HG03060 (cell line): ENCODE measurements around the gene GABBR2.
"Not testable (repeated sequence)": the region's sequence is repeated elsewhere in the genome, so short reads cannot be mapped to it uniquely, and the experiment has no call there.

Experiments used
- ATAC-seq: cut with Tn5 transposase; IDR thresholded peaks from one replicate; pipeline ENCODE4 v1.9.1; 2021; ENCODE audit warnings: low read depth, moderate number of reproducible peaks; ENCODE audit not compliant: unreplicated experiment

The GABBR2 gene

DNA sequence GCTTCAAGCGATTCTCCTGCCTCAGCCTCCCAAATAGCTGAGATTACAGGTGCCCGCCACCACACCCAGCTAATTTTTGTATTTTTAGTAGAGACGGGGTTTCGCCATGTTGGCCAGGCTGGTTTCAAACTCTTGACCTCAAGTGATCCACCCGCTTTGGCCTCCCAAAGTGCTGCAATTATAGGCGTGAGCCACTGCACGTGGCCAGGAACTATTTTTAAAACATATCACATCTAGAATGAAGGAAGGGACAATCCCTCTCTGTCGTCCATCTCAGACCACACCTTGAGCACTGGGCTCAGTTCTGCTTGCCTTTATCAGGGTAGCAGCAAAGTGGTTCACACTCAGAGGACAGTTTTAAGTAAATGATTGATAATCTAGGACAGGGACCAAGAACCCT, 207.5 kb downstream of the GABBR2 start:
- ATAC-seq, result not testable (repeated sequence)

DNA sequence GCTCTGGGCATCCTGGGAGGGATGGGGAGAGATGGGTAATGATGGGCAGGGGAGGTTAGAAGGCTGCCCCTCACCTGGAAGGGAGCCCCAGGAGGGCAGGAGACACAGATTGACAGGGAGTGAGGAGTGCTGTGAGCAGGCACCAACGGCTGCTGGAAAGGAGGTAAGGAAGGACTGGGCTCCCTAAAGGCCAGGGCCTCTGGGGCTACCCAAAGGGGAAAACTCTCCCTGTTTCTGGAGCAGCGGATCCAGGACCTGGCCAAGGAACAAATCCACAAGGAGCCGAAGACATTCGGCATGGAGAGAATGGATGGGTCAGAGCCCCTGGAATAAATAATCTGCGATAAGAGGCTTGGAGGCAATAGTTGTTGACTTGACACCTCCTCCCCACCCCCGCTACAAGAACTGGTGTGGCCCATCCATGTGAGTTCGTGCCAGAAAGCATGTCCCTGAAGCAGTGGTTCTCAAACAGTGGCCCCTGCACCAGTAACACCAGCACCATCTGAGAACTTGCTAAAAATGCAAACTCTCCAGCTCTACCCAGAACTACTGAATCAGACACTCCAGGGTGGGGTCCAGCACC, 208.3 kb downstream of the GABBR2 start:
- no peak for ATAC-seq

DNA sequence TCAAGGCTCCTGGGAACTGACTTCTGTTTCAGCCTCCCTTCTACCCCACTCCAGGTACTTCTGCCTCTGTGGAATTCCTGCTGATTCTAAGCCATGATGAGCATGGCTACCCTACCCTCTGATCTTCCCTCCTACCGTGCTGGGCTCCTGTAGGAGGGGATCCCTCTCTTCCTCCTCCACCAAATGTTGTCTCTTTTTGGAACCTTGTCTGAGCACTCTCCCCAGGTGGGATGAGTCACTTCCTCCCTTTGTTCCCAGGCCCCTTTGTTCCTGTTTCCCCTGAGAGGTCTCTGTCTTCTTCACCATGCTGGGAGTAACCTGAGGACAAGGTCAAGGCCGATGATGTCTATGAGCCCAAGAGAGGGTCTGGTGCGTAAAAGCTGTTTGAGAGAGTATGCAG, 213.2 kb downstream of the GABBR2 start:
- ATAC-seq, result no peak

DNA sequence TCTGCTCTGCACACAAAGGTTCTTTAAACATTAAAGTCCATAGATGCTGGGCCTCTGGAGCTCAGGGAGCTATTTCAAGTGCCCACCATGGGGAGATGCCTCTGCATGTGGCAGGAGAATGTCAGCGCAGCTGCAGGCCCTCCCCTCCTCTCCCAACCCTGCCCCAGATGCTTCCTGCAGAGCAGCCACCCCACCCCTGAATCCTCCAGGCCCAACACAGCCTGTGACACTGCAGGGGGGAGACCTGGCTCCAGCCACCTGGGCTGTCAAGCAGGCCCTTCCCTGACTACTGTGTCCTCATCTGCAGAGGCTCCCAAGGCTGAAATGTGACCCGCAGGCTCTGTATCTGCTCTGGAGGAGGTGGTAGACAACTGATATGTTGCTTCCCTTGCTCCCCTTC, 213.9 kb downstream of the GABBR2 start:
- ATAC-seq, result no peak

DNA sequence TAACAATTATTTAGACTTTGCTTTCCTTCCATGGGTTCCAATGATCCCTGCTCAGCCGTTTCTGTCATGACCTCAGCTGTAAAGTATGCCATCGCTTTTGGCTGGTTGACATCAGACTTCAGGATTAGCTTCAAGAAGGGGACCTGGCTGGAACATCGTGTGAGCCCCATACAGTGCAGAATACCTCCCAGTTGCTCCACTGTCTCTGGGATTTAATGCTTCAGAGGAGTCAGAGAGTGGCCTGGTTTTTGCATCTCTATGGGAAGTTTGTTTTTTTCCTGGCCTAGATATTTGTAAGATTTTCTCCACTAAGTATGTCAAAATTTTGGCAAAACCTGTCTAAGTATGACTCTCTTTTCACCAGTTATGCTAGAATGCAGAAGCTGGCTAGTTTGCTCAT, 216.9 kb downstream of the GABBR2 start:
- no peak for ATAC-seq

DNA sequence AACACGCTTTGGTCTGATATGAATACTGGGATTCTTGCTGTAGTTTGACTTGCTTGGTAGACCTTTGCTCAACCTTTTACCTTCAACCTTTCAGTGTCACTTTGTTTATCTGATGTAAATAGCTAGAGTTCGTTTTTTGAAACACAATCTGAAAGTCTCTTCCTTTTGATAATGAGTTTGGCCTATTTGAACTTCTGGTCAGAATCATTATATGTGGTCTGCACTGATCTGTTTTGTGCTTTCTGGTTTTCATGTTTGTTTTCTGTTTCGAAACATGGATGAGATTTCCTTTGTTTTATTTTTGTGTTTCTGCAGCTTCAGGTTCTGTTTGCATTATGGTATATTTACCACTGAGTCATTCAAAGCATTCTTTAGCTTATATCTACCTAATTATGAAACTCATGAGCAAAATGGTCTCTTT, 217.5 kb downstream of the GABBR2 start:
- no peak for ATAC-seq

DNA sequence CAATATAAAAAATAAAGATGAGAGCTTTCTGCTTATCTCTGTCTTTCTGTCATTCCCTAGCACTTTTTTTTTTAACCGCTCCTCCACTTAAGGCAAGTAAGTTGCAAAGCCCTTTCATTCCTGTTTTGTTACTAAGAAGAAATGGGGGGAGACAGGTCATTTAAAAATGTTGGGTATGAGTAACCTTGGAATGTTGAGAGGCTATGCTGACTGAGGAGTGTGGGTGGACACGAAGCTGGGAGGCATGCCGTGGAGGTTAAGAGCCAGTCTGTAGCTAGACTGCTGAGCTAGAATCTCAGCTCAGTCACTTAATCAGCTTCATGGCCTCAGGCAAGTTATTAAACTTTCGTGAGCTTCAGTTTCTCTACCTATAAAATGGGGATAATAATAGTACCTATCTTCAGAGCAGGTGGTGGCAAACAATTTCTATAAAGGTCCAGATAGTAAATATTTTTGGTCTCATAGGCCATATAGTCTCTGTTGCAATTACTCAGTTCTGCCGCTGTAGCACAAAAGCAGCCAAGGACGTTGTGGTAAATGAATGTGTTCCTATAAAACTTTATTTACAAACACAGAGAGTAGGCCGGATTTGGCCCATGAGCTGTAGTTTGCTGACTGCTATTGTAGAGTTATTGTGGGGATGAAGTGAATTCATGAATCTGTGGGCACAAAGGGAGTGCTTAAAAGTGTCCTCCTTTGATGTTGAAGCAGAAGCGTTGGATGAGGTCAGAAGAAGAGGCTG, 220.0 kb downstream of the GABBR2 start:
- no peak for ATAC-seq

DNA sequence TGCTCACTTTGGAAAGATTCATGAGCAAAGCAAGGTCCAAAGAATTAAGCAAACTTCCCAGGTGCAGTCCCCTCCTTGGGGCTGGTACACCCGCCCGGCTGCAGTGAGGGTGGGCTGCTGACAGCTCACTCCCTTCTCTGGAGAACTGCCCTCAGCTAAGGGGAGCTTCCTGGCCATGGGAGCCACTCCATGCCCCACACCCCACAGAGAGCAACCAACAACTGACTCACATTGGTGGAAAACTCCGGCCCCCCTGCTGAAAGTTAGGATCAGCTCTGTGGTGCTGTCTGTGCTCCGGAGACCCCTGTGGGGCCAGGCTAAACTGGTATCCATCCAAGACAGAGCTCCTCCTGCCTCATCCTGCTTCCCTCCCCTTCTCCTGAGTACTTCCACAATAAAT, 223.0 kb downstream of the GABBR2 start:
- ATAC-seq, result no peak

DNA sequence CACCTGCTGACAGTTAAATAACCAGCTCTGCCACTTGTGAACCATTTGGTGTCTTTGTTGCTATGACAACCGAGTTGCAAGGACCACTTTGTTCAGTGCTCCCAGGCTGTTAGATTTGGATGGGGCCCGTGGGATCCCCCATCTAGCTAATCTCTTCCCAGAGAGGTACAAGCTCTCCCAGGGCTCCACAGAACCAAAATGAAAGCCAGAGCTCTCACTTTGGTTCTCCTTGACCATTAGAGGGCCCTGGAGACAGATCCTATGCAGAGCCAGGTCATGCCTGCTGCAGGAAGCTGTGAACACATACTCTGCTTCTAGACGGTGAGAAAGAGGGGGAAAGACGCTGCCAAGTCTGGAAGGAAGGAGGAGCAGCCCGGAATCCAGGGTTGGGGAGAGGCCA, 224.6 kb downstream of the GABBR2 start:
- ATAC-seq, result no peak

DNA sequence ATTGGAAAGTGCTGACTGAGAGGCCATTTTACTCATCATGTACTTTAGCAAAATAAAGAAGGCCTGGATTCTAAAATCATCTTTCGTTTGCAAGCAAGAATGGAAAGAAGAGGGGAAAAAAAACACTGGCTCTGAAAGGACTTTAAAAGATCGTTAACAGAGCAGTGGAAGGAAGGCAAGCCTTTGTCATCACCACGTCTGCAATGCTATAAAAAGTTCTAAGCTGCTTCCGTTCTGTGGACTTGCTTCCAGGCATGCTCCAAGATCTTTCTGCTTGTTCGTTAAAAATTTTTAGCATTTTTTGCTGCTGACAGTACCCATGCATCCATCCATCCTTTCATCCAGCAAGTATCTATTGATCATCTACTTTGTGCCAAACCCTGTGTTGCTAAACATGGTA, 226.5 kb downstream of the GABBR2 start:
- ATAC-seq, result no peak

DNA sequence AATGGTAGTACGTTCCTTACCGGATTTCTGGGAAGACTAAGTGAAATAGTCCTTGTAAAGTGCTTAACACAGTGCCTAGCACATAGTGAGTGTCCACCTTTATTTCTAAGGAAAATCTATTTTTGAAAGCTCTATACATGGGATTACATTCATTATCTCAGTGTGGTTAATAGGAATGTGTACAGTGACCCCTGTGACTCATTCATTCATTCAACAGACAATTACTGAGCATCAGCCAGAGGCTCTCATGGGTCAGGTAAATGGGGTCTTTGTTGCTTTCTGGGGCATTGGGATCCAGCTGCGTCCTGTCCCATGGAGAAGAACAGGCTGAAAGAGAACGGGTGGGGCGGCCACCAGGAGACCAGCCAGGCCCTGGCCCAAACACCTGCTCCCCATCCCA, 227.1 kb downstream of the GABBR2 start:
- no peak for ATAC-seq

DNA sequence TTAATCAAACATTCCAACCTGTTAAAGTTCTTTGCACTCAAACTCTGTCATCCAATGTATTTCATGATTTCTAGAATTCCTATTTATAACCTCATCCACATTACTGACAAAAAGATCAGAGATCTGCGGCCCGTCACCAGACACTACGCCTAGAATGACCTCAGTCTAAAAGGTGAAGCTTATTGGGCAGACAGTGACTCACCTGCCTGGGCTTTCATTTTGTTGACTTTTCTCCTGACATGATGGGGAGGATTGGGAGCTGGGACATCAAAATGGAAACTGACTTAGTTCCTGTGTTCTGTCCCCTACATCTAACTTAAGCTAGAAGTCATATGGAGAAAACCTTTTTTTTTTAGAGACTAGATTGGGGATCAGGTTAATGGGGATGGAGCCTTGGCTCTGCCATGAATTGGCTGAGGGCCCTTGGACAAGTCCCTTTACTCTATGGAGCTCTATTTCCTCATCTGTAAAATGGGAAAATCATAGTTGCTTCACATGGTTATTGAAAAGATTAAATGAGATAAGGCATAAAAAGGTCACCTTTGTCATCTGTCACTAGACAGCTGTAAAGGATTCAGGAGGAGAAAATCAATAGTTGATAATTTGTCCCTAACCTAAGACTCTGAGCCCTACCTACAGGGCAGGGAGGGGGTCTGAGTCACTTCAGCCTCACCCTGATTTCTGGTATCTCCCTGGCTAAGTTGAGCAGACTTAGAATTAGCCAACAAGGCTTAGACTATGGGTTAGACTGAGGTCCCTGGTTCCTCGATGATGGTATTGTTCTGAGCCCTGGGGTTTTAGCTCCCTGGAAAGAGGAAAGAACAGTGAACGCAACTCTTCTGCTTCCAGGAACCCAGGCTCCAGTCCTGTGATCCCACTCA, 228.5 kb downstream of the GABBR2 start:
- ATAC-seq, result no peak

DNA sequence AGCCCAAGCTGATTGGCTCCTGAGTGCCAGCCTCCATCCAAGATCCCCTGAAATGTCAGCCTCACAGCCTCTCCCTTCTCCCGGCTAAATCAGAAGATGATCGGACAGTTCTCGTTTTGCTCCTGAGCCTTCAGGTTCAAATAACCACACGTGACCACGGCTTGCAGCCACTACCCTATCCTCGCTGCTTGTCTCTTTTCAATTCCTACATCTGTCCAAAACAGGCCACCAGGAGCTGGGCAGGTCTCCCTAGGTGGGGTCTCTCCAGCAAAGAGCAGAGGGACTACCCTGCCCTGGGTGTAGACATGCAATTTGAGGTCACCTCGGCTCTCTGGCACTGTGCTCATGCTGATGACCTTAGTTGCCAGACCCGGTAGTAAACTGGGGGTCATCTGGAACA, 229.3 kb downstream of the GABBR2 start:
- no peak for ATAC-seq

DNA sequence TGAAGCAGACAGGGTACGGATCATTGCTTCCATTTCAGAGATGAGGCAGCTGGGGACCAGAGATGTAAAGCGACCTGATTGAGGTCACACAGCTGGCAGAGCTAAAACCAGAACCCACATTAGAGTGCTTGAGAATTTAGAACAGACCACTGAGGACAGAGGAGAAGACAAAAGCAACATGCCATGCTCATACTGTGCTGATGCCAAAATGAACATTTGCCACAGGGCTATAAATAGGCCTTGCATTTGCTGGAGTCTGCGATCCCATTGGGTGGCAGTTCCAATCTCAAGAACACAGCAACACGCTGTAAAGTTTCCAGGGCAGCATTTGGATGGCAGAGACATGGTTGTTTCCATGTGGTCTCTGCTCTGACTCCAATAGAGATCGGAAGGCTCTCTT, 230.9 kb downstream of the GABBR2 start:
- ATAC-seq, result no peak

DNA sequence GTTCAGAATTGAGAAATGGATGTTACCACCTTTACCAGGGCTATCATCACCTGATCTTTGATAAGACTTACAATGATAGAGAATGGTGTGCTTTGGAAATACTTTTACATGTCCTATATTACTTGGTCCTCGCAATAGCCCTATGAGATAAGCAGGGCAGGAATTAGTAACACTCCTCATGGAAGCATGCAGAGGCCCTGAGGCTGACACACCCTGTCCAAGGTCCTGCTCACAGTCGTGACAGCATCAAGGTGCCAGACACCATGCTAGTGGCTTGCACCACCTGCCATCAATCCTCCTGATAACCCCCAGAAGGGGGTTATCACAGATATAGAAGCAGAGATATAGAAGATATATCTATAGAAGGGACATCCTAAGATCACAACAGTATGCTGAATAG, 236.5 kb downstream of the GABBR2 start:
- ATAC-seq, result no peak

DNA sequence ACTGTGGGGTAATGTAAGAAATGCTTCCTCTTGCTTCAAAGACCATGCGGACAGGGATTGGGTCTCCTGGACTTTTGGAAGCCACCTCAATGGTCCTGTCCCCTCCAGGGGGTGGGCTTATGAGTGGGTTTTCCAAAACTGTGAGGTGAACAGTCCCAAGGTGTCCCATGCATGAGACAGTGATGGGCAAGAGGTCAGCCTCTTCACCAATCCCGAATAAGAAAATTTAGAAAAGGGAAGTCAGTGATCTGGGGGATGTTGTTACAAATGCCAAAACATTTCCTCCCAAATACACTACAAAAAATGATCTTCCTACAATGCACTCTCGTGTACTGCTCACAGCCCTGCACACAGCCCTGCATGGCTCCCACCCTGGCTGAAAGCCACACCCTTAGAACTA, 237.6 kb downstream of the GABBR2 start:
- ATAC-seq, result no peak

DNA sequence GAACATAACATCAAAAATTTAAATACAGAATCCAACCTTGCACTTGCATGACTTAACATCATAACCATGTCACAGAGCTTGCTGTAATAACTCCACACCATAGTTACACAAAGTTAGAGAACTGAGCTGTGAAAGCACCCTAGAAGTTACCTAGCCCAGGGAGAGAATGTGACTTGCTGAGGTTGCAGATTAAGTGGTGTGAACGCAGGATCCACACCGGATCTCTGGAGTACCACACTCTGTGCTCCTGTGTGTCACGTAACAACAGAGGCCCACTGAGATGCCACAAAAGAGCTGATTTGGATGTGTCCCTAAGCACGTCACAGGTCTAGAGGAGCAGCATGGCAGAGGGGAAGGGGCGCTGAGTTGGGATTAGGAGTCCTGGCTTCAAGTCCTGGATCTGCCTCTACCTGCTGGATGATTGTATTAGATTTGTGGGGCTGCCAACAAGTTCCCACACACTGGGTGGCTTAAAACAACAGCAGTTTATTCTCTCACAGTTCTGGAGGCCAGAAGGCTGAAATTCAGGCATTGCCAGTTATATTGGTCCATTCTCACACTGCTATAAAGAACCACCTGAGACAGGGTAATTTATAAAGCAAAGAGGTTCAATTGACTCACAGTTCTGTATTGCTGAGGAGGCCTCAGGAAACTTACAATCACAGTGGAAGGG, 240.0 kb downstream of the GABBR2 start:
- ATAC-seq, result no peak

DNA sequence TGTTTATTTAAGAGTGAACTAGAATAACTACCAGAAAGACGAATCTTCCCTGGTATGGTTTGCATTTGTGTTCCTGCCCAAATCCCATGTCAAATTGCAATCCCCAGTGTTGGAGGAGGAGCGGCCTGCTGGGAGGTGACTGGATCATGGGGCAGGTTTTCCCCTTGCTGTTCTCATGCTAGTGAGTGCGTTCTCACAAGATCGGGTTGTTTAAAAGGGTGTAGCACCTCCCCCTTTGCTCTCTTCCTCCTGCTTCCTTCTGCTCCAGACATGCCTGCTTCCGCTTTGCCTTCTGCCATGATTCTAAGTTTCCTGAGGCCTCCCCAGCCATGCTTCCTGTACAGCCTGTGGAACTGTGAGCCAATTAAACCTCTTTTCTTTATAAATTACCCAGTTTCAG, 242.9 kb downstream of the GABBR2 start:
- no peak for ATAC-seq

DNA sequence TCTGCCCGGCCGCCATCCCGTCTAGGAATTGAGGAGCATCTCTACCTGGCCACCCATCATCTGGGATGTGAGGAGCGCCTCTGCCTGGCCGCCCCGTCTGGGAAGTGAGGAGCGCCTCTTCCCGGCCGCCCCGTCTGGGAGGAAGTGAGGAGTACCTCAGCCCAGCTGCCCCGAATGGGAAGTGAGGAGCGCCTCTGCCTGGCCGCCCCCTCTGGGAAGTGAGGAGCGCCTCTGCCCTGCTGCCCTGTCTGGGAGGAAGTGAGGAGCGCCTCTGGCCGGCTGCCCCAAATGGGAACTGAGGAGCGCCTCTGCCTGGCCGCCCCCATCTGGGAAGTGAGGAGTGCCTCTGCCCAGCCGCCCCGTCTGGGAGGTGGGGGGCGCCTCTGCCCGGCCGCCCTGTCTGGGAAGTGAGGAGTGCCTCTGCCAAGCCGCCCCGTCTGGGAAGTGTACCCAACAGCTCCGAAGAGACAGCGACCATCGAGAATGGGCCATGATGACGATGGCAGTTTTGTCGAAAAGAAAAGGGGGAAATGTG, 244.5 kb downstream of the GABBR2 start:
- ATAC-seq, result not testable (repeated sequence)

DNA sequence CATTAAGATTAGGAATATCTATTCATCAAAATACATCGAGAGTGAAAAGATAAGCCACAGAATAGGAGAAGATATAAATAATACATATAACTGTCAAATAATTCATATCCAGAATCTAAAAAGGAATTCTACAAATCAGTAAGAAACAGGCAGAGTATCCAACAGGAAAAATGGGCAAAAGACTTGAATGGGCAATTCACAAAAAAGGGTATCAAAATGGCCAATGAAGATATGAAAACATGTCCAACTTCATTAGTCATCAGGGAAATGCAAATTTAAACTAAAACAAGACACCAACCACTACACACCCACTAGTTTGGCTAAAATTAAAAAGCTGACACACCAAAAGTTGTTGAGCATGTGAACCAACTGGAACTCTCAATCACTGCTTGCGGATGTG, 246.4 kb downstream of the GABBR2 start:
- no peak for ATAC-seq

DNA sequence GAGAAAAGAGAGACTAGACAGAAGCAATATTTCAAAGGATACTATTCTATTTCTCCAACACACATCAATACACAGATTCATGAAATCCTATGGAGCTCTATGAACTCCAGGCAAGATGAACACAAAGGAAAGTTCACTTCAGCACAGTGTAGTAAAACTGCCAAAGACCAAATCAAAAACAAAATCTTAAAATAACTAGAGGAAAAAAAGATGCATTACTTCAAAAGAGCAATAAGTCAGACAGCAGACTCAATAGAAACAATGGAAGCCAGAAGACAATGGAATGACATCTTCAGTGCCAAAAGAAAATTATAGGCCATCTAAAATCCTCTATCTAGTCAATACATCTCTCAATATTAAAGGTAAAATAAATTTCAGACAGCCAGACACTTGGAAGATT, 248.0 kb downstream of the GABBR2 start:
- no peak for ATAC-seq
